ENCODE data around the gene MYMX.

The MYMX gene

GRCh38 chr6:44227148-44227793, 10.5 kb downstream of the MYMX start:
- no peaks in the 10 kb centered on the region for H3F3A ChIP-seq (ENCODE audit: control insufficient read depth, insufficient read depth)
- no peaks in the 10 kb centered on the region for H3K9me2 ChIP-seq (replicated peaks; ENCODE audit: control insufficient read depth, low read length)
- H3K27ac ChIP-seq (ENCODE audit: low read depth, low read length) = no peak overlapping the region
- no peak overlapping the region for H3K4me2 ChIP-seq (ENCODE audit: low read length)
- H4K20me1 ChIP-seq (ENCODE audit: control insufficient read depth, insufficient read depth, low read depth, low read length) = peaks cover 12% of the 10 kb centered on the region; the same call in 1 of the 2 replicates
- no peak for TF ChIP-seq EZH2phosphoT487 (IDR thresholded peaks at IDR 0.05; ENCODE audit: borderline replicate concordance, low read length)
- TF ChIP-seq, protein P1, sequence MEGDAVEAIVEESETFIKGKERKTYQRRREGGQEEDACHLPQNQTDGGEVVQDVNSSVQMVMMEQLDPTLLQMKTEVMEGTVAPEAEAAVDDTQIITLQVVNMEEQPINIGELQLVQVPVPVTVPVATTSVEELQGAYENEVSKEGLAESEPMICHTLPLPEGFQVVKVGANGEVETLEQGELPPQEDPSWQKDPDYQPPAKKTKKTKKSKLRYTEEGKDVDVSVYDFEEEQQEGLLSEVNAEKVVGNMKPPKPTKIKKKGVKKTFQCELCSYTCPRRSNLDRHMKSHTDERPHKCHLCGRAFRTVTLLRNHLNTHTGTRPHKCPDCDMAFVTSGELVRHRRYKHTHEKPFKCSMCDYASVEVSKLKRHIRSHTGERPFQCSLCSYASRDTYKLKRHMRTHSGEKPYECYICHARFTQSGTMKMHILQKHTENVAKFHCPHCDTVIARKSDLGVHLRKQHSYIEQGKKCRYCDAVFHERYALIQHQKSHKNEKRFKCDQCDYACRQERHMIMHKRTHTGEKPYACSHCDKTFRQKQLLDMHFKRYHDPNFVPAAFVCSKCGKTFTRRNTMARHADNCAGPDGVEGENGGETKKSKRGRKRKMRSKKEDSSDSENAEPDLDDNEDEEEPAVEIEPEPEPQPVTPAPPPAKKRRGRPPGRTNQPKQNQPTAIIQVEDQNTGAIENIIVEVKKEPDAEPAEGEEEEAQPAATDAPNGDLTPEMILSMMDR (IDR thresholded peaks at IDR 0.05; ENCODE audit: low read depth, low read length, poor library complexity, severe bottlenecking) = no peak
- peaks cover 35% of the 10 kb centered on the region for H3K4me1 ChIP-seq (ENCODE audit: control insufficient read depth, low read length)
- peaks cover 70% of the 10 kb centered on the region for H3K36me3 ChIP-seq (ENCODE audit: control insufficient read depth, low read length)
- H3K27me3 ChIP-seq (ENCODE audit: control insufficient read depth, low read length) = no peaks in the 10 kb centered on the region
- H3K79me2 ChIP-seq (ENCODE audit: control insufficient read depth, low read length) = peaks cover 49% of the 10 kb centered on the region
- no peak overlapping the region for H3K4me3 ChIP-seq (ENCODE audit: low read length)
- no peaks in the 10 kb centered on the region for H3K9me3 ChIP-seq (ENCODE audit: control insufficient read depth, insufficient read depth, low read length)

DNA sequence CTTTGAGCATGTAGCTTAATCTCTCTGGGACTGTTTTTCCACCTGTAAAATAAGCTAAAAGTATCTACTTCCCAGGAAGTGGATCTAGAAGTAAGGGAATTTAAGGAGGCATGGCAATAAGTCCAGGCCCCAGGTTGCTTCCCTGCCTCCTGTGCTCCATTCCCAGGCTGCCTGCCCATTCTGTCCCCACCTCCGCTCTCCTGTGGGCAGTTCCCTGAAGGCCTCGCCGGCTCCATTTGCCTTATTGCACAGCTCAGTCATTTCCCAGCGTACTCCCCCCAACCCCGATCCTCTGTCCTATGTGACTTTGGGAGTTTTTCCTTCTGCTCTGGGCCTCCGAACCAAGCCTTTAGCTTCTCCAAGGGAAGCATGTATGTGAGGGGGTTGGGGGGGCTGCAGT, 11.3 kb downstream of the MYMX start:
- Histone ChIP-seq H3K9me2 (replicated peaks; ENCODE audit: control insufficient read depth, low read length) (no peaks in the 10 kb centered on the region), H4K20me1 (ENCODE audit: control insufficient read depth, insufficient read depth, low read depth, low read length) (peaks cover 12% of the 10 kb centered on the region; the same call in 1 of the 2 replicates), H3K4me2 (ENCODE audit: low read length) (no peak overlapping the region), H3K4me3 (ENCODE audit: low read length) (no peak overlapping the region), H3F3A (ENCODE audit: control insufficient read depth, insufficient read depth) (no peaks in the 10 kb centered on the region), H3K27me3 (ENCODE audit: control insufficient read depth, low read length) (no peaks in the 10 kb centered on the region), H3K36me3 (ENCODE audit: control insufficient read depth, low read length) (peaks cover 77% of the 10 kb centered on the region), H3K27ac (ENCODE audit: low read depth, low read length) (no peak overlapping the region), H3K9me3 (ENCODE audit: control insufficient read depth, insufficient read depth, low read length) (no peaks in the 10 kb centered on the region), H3K4me1 (ENCODE audit: control insufficient read depth, low read length) (peaks cover 27% of the 10 kb centered on the region), H3K79me2 (ENCODE audit: control insufficient read depth, low read length) (peaks cover 49% of the 10 kb centered on the region)
- TF ChIP-seq, protein P1 (IDR thresholded peaks at IDR 0.05; ENCODE audit: low read depth, low read length, poor library complexity, severe bottlenecking) = no peak
- TF ChIP-seq EZH2phosphoT487 (IDR thresholded peaks at IDR 0.05; ENCODE audit: borderline replicate concordance, low read length) = no peak

DNA sequence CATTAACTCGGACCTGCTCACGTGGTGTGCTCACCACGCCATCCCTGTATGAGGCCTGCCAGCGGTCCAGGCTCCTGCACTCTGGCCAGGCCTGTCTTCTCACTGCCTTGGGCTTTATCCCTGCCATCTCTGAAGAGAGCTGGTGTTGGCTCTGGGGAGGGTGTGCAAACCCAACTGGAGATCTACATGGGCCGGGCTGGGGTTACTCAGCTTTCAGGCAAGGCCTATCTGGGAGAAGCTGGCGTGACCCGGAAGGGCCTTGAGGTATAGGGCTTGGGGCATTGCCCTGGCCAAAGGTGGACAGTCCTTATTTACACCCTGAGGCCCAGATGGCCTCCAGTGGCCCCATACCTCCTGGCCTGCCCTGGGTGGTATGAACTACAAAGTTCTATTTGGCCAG, 11.7 kb downstream of the MYMX start:
- no peaks in the 10 kb centered on the region for H3K9me2 ChIP-seq (replicated peaks; ENCODE audit: control insufficient read depth, low read length)
- H3K9me3 ChIP-seq (ENCODE audit: control insufficient read depth, insufficient read depth, low read length) = no peaks in the 10 kb centered on the region
- no peak overlapping the region for H3K27ac ChIP-seq (ENCODE audit: low read depth, low read length)
- peaks cover 12% of the 10 kb centered on the region; the same call in 1 of the 2 replicates for H4K20me1 ChIP-seq (ENCODE audit: control insufficient read depth, insufficient read depth, low read depth, low read length)
- no peaks in the 10 kb centered on the region for H3K27me3 ChIP-seq (ENCODE audit: control insufficient read depth, low read length)
- peaks cover 81% of the 10 kb centered on the region for H3K36me3 ChIP-seq (ENCODE audit: control insufficient read depth, low read length)
- peaks cover 25% of the 10 kb centered on the region for H3K4me1 ChIP-seq (ENCODE audit: control insufficient read depth, low read length)
- no peak overlapping the region for H3K4me3 ChIP-seq (ENCODE audit: low read length)
- H3F3A ChIP-seq (ENCODE audit: control insufficient read depth, insufficient read depth) = no peaks in the 10 kb centered on the region
- TF ChIP-seq EZH2phosphoT487 (IDR thresholded peaks at IDR 0.05; ENCODE audit: borderline replicate concordance, low read length) = no peak
- TF ChIP-seq, protein P1 (IDR thresholded peaks at IDR 0.05; ENCODE audit: low read depth, low read length, poor library complexity, severe bottlenecking) = no peak
- no peak overlapping the region for H3K4me2 ChIP-seq (ENCODE audit: low read length)
- H3K79me2 ChIP-seq (ENCODE audit: control insufficient read depth, low read length) = peaks cover 49% of the 10 kb centered on the region

Data from DOHH2 (cell line).